GM23338 (cell line): ENCODE results near the gene PACSIN1. TPM values are rescaled to one million over a fixed set of nuclear protein-coding genes. Genes with fewer than 3 reads are reported as not detected.

Experiments
- ATAC-seq: fragments of 200-7000 bp; cut with Tn5 transposase; 3 replicates; pipeline ENCODE4 v1.9.1; 2020
- DNase-seq: peaks from one replicate; pipeline ENCODE4 v3.0.0-alpha.2; 2015; ENCODE audit warnings: low spot score
- H2AFZ ChIP-seq: fragments of 200-600 bp; sonication (generic); 2 replicates; pipeline ENCODE4 v1.8.0; 2016; ENCODE audit warnings: antibody characterized with exemption, mild to moderate bottlenecking, moderate library complexity
- H3F3A ChIP-seq: fragments of 200-600 bp; sonication (generic); replicated peaks from 2 replicates; pipeline ENCODE4 v1.8.0; 2017; ENCODE audit warnings: antibody characterized with exemption, mixed run types, low read depth
- H3K27ac ChIP-seq: fragments of 200-600 bp; sonication (generic); 2 replicates; pipeline ENCODE4 v1.6.1; 2016; ENCODE audit warnings: low read depth
- H3K27me3 ChIP-seq: fragments of 200-600 bp; sonication (generic); 2 replicates; pipeline ENCODE4 v1.8.0; 2016; ENCODE audit warnings: mild to moderate bottlenecking, mixed run types, moderate library complexity; ENCODE audit not compliant: insufficient read depth
- H3K36me3 ChIP-seq: fragments of 200-600 bp; sonication (generic); 2 replicates; pipeline ENCODE4 v1.8.0; 2016; ENCODE audit warnings: mild to moderate bottlenecking; ENCODE audit not compliant: insufficient read depth
- H3K4me1 ChIP-seq: fragments of 200-600 bp; sonication (generic); 2 replicates; pipeline ENCODE4 v1.8.0; 2016; ENCODE audit warnings: mild to moderate bottlenecking, moderate library complexity; ENCODE audit not compliant: insufficient read depth
- H3K4me2 ChIP-seq: fragments of 200-600 bp; sonication (generic); 2 replicates; pipeline ENCODE4 v1.7.1; 2017; ENCODE audit warnings: mixed run types
- H3K4me3 ChIP-seq: fragments of 200-600 bp; sonication (generic); 2 replicates; pipeline ENCODE4 v1.6.1; 2016; ENCODE audit warnings: mixed run types
- H3K79me2 ChIP-seq: fragments of 200-600 bp; sonication (generic); replicated peaks from 2 replicates; pipeline ENCODE4 v1.8.0; 2017; ENCODE audit warnings: mild to moderate bottlenecking; ENCODE audit not compliant: insufficient read depth
- H3K9me2 ChIP-seq: fragments of 200-600 bp; sonication (generic); 2 replicates; pipeline ENCODE4 v1.8.0; 2017; ENCODE audit not compliant: insufficient read depth
- H4K20me1 ChIP-seq: fragments of 200-600 bp; sonication (generic); replicated peaks from 2 replicates; pipeline ENCODE4 v1.8.0; 2017; ENCODE audit warnings: mild to moderate bottlenecking; ENCODE audit not compliant: insufficient read depth
- H3K27ac Mint-ChIP-seq: 2 replicates; pipeline ENCODE4 v1.8.0; 2020; ENCODE audit warnings: inconsistent platforms, mild to moderate bottlenecking, moderate library complexity, mixed read lengths
- H3K27me3 Mint-ChIP-seq: 3 replicates; pipeline ENCODE4 v1.8.0; 2022; ENCODE audit warnings: low read depth, mild to moderate bottlenecking, moderate library complexity, mixed read lengths, inconsistent platforms; ENCODE audit not compliant: insufficient read depth, poor library complexity
- H3K36me3 Mint-ChIP-seq: 3 replicates; pipeline ENCODE4 v1.8.0; 2021; ENCODE audit warnings: low read depth, mild to moderate bottlenecking, inconsistent platforms, moderate library complexity, mixed read lengths
- H3K4me1 Mint-ChIP-seq: 3 replicates; pipeline ENCODE4 v1.8.0; 2020; ENCODE audit warnings: mild to moderate bottlenecking, inconsistent platforms, mixed read lengths
- H3K4me3 Mint-ChIP-seq: 3 replicates; pipeline ENCODE4 v1.8.0; 2021; ENCODE audit warnings: moderate library complexity, mild to moderate bottlenecking, inconsistent platforms, mixed read lengths
- H3K9me3 Mint-ChIP-seq: 3 replicates; pipeline ENCODE4 v1.8.0; 2020; ENCODE audit warnings: moderate library complexity, mild to moderate bottlenecking, inconsistent platforms, mixed read lengths
- CREB1 ChIP-seq: fragments of 250-450 bp; sonication (Bioruptor Pico); IDR thresholded peaks from 2 replicates; pipeline ENCODE4 v1.5.0; 2020; ENCODE audit warnings: low read depth, mild to moderate bottlenecking, moderate library complexity
- ETS1 ChIP-seq: IDR thresholded peaks from 2 replicates; pipeline ENCODE4 v1.6.1; 2016; ENCODE audit warnings: antibody characterized with exemption
- EZH2 ChIP-seq: fragments of 200-600 bp; sonication (generic); IDR thresholded peaks from one replicate; pipeline ENCODE4 v1.8.0; 2017; ENCODE audit warnings: antibody characterized with exemption, mild to moderate bottlenecking, low read depth; ENCODE audit not compliant: unreplicated experiment
- EZH2phosphoT487 ChIP-seq: fragments of 200-600 bp; sonication (generic); IDR thresholded peaks from one replicate; pipeline ENCODE4 v1.8.1; 2018; ENCODE audit warnings: antibody characterized with exemption; ENCODE audit not compliant: unreplicated experiment
- JUNB ChIP-seq: IDR thresholded peaks from one replicate; pipeline ENCODE4 v1.6.1; 2016; ENCODE audit warnings: antibody characterized with exemption; ENCODE audit not compliant: unreplicated experiment
- NANOG ChIP-seq: IDR thresholded peaks from 2 replicates; pipeline ENCODE4 v1.6.1; 2016; ENCODE audit warnings: antibody characterized with exemption, borderline replicate concordance
- POLR2AphosphoS5 ChIP-seq: IDR thresholded peaks from 2 replicates; pipeline ENCODE4 v1.6.1; 2016; ENCODE audit warnings: antibody characterized with exemption, low read depth
- REST ChIP-seq: IDR thresholded peaks from one replicate; pipeline ENCODE4 v1.6.1; 2018; ENCODE audit warnings: antibody characterized with exemption; ENCODE audit not compliant: unreplicated experiment
- STAT1 ChIP-seq: IDR thresholded peaks from one replicate; pipeline ENCODE4 v1.6.1; 2016; ENCODE audit warnings: antibody characterized with exemption; ENCODE audit not compliant: unreplicated experiment
- ZNF114 ChIP-seq: fragments of 250-450 bp; sonication (Bioruptor Pico); IDR thresholded peaks from 2 replicates; pipeline ENCODE4 v1.5.0; 2020; ENCODE audit warnings: mild to moderate bottlenecking, moderate library complexity
- ZNF331 ChIP-seq: fragments of 250-450 bp; sonication (Bioruptor Pico); IDR thresholded peaks from 2 replicates; pipeline ENCODE4 v1.5.0; 2020; ENCODE audit warnings: low read depth, mild to moderate bottlenecking, moderate library complexity
- polyA plus RNA-seq: library from polyadenylated mRNA; unstranded; fragments of >200 nt; fragmentation: Nextera tagmentation; extraction: Ambion mirVana; gene quantifications from 2 replicates; pipeline ENCODE4 v1.2.1, GENCODE V29; 2016
- total RNA-seq: library from RNA; depleted of rRNA; stranded (reverse); fragments of >200 nt; shearing (Covaris generic); gene quantifications from 2 replicates; pipeline ENCODE4 v1.2.3, GENCODE V29; 2014
- TF ChIP-seq, protein P1 (sequence below): fragments of 250-450 bp; sonication (Bioruptor Pico); IDR thresholded peaks from 2 replicates; pipeline ENCODE4 v1.5.0; 2020; ENCODE audit warnings: mild to moderate bottlenecking, moderate library complexity

PACSIN1 gene
- total and polyA plus RNA-seq, 2 experiments from 2014 or later = 5.2 to 8.7 TPM

DNA sequence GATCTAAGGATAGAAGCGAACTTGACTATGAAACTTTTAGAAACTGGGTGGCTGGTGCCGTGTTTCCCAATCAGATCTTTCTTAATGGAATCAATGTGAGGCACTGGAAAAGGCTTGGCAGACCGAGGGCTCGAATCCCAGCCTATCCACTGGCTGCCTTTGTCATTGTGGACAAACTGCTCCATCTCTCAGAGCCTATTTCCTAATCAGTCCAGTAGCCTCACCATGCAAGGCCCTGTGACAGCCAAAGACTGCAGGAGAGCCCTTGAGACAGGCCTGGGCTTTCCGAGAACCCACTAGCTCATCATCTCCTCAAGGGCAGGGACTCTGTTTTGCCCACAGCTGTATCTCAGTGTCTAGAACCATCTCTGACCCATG lies 46.9 kb downstream of the PACSIN1 start (continued):
- TF ChIP-seq STAT1 (no peak), NANOG (no peak), EZH2phosphoT487 (no peak), EZH2 (no peak), ETS1 (no peak), CREB1 (CRISPR knock-in tag) (no peak), POLR2AphosphoS5 (no peak)

DNA sequence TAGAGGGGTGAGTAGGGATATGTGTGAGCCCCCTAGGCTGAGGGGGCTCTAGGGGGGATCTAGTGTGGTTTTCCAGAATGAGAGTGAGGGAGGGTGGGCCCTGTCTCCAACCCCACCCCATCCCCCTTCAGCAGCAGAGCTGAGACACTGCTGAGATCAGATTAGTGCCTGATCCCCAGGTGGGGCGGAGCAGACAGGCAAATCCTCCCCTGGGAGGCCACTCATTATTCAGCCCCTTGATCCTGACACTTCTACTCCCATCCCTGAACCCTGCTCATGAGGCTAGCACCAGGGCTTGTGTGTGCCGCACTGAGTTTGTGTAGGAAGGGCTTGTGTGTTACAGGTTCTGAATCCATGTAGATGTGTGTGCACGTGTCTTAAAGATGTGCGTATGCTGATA lies 47.8 kb downstream of the PACSIN1 start:
- Histone ChIP-seq H3K4me2 (no peak overlapping the region), H3K27me3 (no peaks in the 10 kb centered on the region), H3K4me1 (no peaks in the 10 kb centered on the region), H3K4me3 (no peak overlapping the region), H2AFZ (no peak overlapping the region), H3K9me2 (no peaks in the 10 kb centered on the region), H3F3A (no peaks in the 10 kb centered on the region), H3K79me2 (no peaks in the 10 kb centered on the region), H4K20me1 (no peaks in the 10 kb centered on the region; the same call in 1 of the 2 replicates), H3K27ac (no peak overlapping the region), H3K36me3 (no peaks in the 10 kb centered on the region)
- Mint-ChIP-seq H3K9me3 (peaks cover 8% of the 10 kb centered on the region; the same call in 2 of the 3 replicates), H3K36me3 (no peaks in the 10 kb centered on the region), H3K4me1 (peaks cover 25% of the 10 kb centered on the region), H3K27ac (no peak overlapping the region), H3K4me3 (peak overlapping the region; percentile 93), H3K27me3 (peaks cover 9% of the 10 kb centered on the region)
- DNase-seq (no peak), ATAC-seq (peak; percentile 33)
- TF ChIP-seq STAT1 = no peak
- TF ChIP-seq ZNF331 (CRISPR knock-in tag) = no peak
- TF ChIP-seq EZH2 = no peak
- TF ChIP-seq POLR2AphosphoS5 = no peak
- no peak for TF ChIP-seq JUNB
- no peak for TF ChIP-seq EZH2phosphoT487
- TF ChIP-seq, protein P1, sequence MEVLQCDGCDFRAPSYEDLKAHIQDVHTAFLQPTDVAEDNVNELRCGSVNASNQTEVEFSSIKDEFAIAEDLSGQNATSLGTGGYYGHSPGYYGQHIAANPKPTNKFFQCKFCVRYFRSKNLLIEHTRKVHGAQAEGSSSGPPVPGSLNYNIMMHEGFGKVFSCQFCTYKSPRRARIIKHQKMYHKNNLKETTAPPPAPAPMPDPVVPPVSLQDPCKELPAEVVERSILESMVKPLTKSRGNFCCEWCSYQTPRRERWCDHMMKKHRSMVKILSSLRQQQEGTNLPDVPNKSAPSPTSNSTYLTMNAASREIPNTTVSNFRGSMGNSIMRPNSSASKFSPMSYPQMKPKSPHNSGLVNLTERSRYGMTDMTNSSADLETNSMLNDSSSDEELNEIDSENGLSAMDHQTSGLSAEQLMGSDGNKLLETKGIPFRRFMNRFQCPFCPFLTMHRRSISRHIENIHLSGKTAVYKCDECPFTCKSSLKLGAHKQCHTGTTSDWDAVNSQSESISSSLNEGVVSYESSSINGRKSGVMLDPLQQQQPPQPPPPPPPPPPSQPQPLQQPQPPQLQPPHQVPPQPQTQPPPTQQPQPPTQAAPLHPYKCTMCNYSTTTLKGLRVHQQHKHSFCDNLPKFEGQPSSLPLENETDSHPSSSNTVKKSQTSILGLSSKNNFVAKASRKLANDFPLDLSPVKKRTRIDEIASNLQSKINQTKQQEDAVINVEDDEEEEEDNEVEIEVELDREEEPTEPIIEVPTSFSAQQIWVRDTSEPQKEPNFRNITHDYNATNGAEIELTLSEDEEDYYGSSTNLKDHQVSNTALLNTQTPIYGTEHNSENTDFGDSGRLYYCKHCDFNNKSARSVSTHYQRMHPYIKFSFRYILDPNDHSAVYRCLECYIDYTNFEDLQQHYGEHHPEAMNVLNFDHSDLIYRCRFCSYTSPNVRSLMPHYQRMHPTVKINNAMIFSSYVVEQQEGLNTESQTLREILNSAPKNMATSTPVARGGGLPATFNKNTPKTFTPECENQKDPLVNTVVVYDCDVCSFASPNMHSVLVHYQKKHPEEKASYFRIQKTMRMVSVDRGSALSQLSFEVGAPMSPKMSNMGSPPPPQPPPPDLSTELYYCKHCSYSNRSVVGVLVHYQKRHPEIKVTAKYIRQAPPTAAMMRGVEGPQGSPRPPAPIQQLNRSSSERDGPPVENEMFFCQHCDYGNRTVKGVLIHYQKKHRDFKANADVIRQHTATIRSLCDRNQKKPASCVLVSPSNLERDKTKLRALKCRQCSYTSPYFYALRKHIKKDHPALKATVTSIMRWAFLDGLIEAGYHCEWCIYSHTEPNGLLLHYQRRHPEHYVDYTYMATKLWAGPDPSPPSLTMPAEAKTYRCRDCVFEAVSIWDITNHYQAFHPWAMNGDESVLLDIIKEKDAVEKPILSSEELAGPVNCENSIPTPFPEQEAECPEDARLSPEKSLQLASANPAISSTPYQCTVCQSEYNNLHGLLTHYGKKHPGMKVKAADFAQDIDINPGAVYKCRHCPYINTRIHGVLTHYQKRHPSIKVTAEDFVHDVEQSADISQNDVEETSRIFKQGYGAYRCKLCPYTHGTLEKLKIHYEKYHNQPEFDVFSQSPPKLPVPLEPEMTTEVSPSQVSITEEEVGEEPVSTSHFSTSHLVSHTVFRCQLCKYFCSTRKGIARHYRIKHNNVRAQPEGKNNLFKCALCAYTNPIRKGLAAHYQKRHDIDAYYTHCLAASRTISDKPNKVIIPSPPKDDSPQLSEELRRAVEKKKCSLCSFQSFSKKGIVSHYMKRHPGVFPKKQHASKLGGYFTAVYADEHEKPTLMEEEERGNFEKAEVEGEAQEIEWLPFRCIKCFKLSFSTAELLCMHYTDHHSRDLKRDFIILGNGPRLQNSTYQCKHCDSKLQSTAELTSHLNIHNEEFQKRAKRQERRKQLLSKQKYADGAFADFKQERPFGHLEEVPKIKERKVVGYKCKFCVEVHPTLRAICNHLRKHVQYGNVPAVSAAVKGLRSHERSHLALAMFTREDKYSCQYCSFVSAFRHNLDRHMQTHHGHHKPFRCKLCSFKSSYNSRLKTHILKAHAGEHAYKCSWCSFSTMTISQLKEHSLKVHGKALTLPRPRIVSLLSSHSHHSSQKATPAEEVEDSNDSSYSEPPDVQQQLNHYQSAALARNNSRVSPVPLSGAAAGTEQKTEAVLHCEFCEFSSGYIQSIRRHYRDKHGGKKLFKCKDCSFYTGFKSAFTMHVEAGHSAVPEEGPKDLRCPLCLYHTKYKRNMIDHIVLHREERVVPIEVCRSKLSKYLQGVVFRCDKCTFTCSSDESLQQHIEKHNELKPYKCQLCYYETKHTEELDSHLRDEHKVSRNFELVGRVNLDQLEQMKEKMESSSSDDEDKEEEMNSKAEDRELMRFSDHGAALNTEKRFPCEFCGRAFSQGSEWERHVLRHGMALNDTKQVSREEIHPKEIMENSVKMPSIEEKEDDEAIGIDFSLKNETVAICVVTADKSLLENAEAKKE (CRISPR knock-in tag) = no peak
- no peak for TF ChIP-seq REST
- TF ChIP-seq NANOG = no peak
- TF ChIP-seq CREB1 (CRISPR knock-in tag) = no peak
- no peak for TF ChIP-seq ZNF114
